A673 (cell line): Measurements from ENCODE around the gene KDELR3. TPM values are rescaled to one million over a fixed set of nuclear protein-coding genes. Genes with fewer than 3 reads are reported as not detected.

Experiments used
- BruUV-seq: library from RNA; stranded (reverse); fragments of 400-500 nt; replicated peaks from 2 replicates; lab custom pipeline; 2021; lab: Mats Ljungman, UMichigan
- CTCF ChIA-PET: fragments of 300-600 bp; sonication (Branson Sonifier 250); formaldehyde crosslinking; loops from one replicate; lab custom pipeline; 2022; ENCODE audit warnings: antibody characterized with exemption; lab: Charles Lee
- POLR2A ChIA-PET: fragments of 300-600 bp; sonication (Branson Sonifier 250); formaldehyde crosslinking; loops from one replicate; lab custom pipeline; 2022; ENCODE audit warnings: antibody characterized with exemption; ENCODE audit not compliant: low non-redundant PET; lab: Charles Lee
- DNase-seq: peaks from one replicate; pipeline ENCODE4 v3.0.0-alpha.2; 2015; ENCODE audit warnings: low spot score
- H3K27ac ChIP-seq: fragments of 200-600 bp; sonication (generic); 2 replicates; pipeline ENCODE4 v1.5.1; 2016; ENCODE audit warnings: mixed run types, low read depth, mild to moderate bottlenecking, mixed read lengths, antibody characterized with exemption, low read length; ENCODE audit not compliant: poor library complexity, severe bottlenecking
- H3K27me3 ChIP-seq: fragments of 200-600 bp; sonication (generic); replicated peaks from 2 replicates; pipeline ENCODE4 v1.6.1; 2017; ENCODE audit warnings: mixed run types, low read depth, mild to moderate bottlenecking, mixed read lengths, antibody characterized with exemption, low read length; ENCODE audit not compliant: insufficient read depth, poor library complexity
- H3K36me3 ChIP-seq: fragments of 200-600 bp; sonication (generic); 2 replicates; pipeline ENCODE4 v1.6.1; 2016; ENCODE audit warnings: mixed run types, mild to moderate bottlenecking, mixed read lengths, antibody characterized with exemption, low read length; ENCODE audit not compliant: insufficient read depth, poor library complexity, severe bottlenecking
- H3K4me1 ChIP-seq: fragments of 200-600 bp; sonication (generic); 2 replicates; pipeline ENCODE4 v1.6.1; 2017; ENCODE audit warnings: mixed run types, mild to moderate bottlenecking, mixed read lengths, antibody characterized with exemption, low read length; ENCODE audit not compliant: insufficient read depth, poor library complexity, severe bottlenecking
- H3K4me3 ChIP-seq: fragments of 200-600 bp; sonication (generic); 2 replicates; pipeline ENCODE4 v1.5.1; 2016; ENCODE audit warnings: low read depth, mixed run types, mild to moderate bottlenecking, mixed read lengths, low read length; ENCODE audit not compliant: poor library complexity, severe bottlenecking
- H3K9me3 ChIP-seq: fragments of 200-600 bp; sonication (generic); 2 replicates; pipeline ENCODE4 v1.6.1; 2016; ENCODE audit warnings: mixed run types, low read depth, mild to moderate bottlenecking, mixed read lengths, antibody characterized with exemption, low read length; ENCODE audit not compliant: poor library complexity, severe bottlenecking
- EZH2 ChIP-seq: fragments of 200-600 bp; sonication (generic); IDR thresholded peaks from 2 replicates; pipeline ENCODE4 v1.6.1; 2017; ENCODE audit warnings: borderline replicate concordance, low read depth, mild to moderate bottlenecking, mixed read lengths, antibody characterized with exemption, low read length; ENCODE audit not compliant: poor library complexity, severe bottlenecking
- intact Hi-C: fragments of 100-400 bp; cut with micrococcal nuclease; formaldehyde crosslinking; loops from one replicate; pipeline ENCODE4 v1.10.0; 2022; ENCODE audit not compliant: unreplicated experiment
- total RNA-seq: library from RNA; stranded (reverse); gene quantifications from 2 replicates; pipeline ENCODE4 v1.2.3, GENCODE V29; 2021
- TF ChIP-seq, protein P1 (sequence below): fragments of 300-800, 200-600 bp; sonication (generic); conservative IDR thresholded peaks from 2 replicates; pipeline ENCODE4 v1.5.1; 2017; ENCODE audit warnings: low read depth, mild to moderate bottlenecking, antibody characterized with exemption, low read length, moderate library complexity, mixed read lengths

KDELR3 gene
- total RNA-seq, 1 experiment from 2014 or later: 4.0 TPM

DNA sequence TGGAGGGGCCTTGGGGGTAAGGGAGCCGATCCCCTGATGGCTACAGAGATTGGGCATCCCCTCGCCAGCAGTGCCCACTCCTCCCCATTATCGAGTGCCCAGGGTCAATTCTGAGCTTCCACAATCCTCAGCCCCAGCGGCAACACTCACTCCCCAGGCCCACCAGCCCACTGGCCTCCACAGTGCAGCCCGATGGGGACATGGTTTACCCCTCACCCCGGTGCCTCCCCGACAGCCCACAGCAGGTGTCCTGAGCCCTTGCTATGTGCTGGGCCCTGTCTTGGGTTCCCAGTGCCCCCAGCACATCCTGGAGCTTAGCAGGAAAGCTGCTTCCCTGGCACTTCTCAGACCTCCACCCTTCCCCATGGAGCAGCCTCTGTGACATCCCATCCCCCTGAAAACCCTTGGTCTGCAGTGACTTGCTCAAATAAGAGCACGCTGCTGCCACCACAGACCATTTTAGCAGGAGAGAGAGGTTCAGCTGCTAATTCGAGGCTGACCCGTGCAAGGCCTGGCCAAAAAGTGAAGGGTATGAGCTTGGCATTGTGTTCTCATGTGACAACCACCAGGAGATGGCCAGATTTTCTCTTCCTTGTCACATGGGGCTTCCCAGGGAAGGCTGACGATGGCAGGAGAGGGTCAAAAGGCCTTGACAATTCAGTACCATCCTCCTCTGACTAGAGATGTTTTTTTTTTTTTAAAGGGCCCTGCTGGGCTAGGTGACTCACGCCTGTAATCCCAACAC, 36.5 kb upstream of the KDELR3 start:
- Histone ChIP-seq H3K4me3 (no peak overlapping the region), H3K9me3 (no peaks in the 10 kb centered on the region), H3K27ac (no peak overlapping the region), H3K36me3 (no peaks in the 10 kb centered on the region), H3K27me3 (no peaks in the 10 kb centered on the region), H3K4me1 (no peaks in the 10 kb centered on the region)
- TF ChIP-seq, protein P1, sequence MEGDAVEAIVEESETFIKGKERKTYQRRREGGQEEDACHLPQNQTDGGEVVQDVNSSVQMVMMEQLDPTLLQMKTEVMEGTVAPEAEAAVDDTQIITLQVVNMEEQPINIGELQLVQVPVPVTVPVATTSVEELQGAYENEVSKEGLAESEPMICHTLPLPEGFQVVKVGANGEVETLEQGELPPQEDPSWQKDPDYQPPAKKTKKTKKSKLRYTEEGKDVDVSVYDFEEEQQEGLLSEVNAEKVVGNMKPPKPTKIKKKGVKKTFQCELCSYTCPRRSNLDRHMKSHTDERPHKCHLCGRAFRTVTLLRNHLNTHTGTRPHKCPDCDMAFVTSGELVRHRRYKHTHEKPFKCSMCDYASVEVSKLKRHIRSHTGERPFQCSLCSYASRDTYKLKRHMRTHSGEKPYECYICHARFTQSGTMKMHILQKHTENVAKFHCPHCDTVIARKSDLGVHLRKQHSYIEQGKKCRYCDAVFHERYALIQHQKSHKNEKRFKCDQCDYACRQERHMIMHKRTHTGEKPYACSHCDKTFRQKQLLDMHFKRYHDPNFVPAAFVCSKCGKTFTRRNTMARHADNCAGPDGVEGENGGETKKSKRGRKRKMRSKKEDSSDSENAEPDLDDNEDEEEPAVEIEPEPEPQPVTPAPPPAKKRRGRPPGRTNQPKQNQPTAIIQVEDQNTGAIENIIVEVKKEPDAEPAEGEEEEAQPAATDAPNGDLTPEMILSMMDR: no peak
- TF ChIP-seq EZH2: no peak
- ChIA-PET CTCF (no interaction called here), POLR2A (no interaction called here)
- DNase-seq: no peak
- intact Hi-C loops: no loop called here
- no TSS peak for BruUV-seq

DNA sequence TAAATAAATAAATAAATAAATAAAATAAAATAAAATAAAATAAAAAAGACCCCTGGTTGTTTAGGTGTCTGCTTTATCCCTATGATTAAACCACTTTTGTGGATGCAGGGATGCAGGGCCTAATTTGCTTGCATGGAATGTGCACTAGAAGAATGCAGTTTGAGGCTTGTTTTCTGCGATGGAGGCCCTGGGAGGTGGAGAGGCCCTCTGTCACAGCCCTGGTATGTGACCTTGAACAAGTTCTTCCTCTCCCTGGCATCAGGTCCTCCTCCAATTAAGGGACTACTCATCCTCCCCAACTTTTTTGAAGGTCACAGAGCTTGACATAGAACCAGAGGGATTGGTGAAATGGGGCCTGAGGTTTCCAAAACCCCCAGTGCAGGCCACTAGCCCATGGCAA, 35.6 kb upstream of the KDELR3 start:
- no peak overlapping the region for H3K4me3 ChIP-seq
- H3K9me3 ChIP-seq: no peaks in the 10 kb centered on the region
- H3K36me3 ChIP-seq: no peaks in the 10 kb centered on the region
- no TSS peak for BruUV-seq
- no peak overlapping the region for H3K27ac ChIP-seq
- intact Hi-C loops: no loop called here
- ChIA-PET POLR2A (no interaction called here), CTCF (no interaction called here)
- no peaks in the 10 kb centered on the region for H3K4me1 ChIP-seq
- no peaks in the 10 kb centered on the region for H3K27me3 ChIP-seq
- no peak for DNase-seq
- TF ChIP-seq, protein P1: no peak
- TF ChIP-seq EZH2: no peak

GRCh38 chr22:38433871-38434270, 34.0 kb upstream of the KDELR3 start:
- no peaks in the 10 kb centered on the region for H3K4me1 ChIP-seq
- ChIA-PET POLR2A (no interaction called here), CTCF (no interaction called here)
- no peaks in the 10 kb centered on the region for H3K27me3 ChIP-seq
- no peaks in the 10 kb centered on the region for H3K36me3 ChIP-seq
- H3K4me3 ChIP-seq: no peak overlapping the region
- DNase-seq: no peak
- TF ChIP-seq EZH2: no peak
- TF ChIP-seq, protein P1: no peak
- intact Hi-C loops: no loop called here
- H3K27ac ChIP-seq: no peak overlapping the region
- no peaks in the 10 kb centered on the region for H3K9me3 ChIP-seq
- BruUV-seq: no TSS peak
